ENCODE data around the gene SLTM. TPM values are rescaled to one million over a fixed set of nuclear protein-coding genes. Genes with fewer than 3 reads are reported as not detected.
"Not testable (repeated sequence)": the region's sequence is repeated elsewhere in the genome, so short reads cannot be mapped to it uniquely, and the experiment has no call there.

SLTM gene
- total RNA-seq, 1 experiment from 2014 or later, result 67.3 TPM

DNA sequence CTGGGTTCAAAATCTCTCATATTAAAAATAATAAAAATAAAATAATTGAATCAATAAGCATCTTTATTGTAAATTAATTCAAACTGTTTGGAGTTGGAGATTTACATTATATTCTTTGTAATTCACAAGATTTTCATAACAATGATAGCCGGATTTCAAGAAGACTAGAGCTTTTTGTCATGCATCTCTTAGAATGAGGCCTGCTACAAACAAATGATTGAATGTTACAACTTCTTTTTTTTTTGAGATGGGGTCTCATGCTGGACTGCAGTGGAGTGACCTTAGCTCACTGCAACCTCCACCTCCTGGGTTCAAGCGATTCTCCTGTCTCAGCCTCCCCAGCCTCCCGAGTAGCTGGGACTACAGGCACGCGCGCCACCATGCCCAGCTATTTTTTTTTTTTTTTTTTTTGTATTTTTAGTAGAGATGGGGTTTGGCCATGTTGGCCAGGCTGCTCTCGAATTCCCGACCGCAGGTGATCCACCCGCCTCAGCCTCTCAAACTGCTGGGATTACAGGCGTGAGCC is 3.5 kb downstream of the SLTM start:
- no peak for DNase-seq (ENCODE audit: low read depth)

GRCh38 chr15:58926823-58927222 is 6.7 kb downstream of the SLTM start:
- DNase-seq (ENCODE audit: low read depth), result no peak

GRCh38 chr15:58924327-58924726 is 9.2 kb downstream of the SLTM start:
- no peak for DNase-seq (ENCODE audit: low read depth)

DNA sequence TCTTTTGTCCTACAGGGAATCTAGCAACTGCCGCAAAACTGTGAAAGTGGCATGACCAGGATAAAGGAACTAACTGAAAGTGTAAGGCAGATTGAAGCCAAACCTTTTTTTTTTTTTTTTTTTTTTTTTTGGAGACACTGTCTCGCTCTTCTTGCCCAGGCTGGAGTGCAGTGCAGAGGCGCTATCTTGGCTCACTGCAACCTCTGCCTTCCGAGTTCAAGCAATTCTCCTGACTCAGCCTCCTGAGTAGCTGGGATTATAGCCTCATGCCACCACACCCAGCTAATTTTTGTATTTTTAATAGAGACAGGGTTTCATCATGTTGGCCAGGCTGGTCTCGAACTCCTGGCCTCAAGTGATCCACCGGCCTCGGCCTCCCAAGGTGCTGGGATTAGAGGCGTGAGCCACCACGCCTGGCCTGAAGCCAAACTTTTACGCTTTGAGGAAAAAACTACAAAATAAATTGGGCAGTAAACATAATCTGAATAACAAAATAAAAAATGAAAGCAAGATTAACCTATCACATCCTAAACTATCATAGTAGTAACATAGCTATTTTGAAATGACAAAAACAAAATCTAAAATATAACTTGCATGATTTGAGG is 9.7 kb downstream of the SLTM start:
- DNase-seq (ENCODE audit: low read depth), result no peak

DNA sequence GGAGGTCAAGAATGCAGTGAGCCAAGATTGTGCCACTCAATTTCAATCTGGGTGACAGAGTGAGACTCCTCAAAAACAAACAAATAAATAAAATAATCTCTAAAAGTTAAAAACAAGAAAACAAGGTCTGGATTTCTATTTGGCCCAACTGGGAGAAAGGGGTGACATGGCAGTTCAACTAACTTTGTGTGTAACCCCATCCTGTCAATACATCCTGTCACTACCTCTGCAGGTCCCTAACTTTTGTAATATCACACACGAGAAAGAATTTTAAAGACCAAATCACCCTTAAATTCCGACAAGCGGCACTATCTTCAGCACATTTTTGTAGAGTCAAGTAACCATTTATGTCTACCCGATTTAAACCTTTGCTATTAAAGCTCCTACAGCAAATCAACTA is 10.2 kb downstream of the SLTM start:
- DNase-seq (ENCODE audit: low read depth), result no peak

GRCh38 chr15:58921267-58921790 is 12.2 kb downstream of the SLTM start:
- no peak for DNase-seq (ENCODE audit: low read depth)

DNA sequence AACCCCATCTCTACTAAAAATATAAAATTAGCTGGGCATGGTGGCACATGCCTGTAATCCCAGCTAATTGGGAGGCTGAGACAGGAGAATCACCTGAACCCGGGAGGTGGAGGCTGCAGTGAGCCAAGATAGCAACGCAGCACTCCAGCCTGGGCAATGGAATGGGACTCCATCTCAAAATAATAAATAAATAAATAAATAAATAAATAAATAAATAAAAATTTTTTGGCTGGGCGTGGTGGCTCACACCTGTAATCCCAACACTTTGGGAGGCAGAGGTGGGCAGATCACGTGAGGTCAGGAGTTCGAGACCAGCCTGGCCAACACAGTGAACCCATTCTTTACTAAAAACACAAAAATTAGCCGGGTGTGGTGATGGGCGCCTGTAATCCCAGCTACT is 13.0 kb downstream of the SLTM start:
- DNase-seq (ENCODE audit: low read depth), result not testable (repeated sequence)

DNA sequence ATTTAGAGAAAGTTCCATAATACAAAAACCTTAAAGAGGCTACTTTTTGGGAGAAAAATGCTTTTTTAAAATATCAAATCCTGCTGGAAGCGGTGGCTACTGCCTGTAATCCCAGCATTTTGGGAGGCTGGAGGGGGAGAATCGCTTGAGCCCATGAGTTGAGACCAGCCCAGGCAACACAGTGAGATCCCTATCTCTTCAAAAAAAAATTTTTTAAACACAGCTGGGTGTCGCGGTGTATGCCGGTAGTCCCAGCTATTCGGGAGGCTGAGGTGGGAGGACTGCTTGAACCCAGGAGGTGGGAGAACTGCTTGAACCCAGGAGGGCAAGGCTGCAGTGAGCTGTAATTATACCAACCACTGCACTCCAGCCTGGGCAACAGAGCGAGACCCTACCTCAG is 14.2 kb downstream of the SLTM start:
- DNase-seq (ENCODE audit: low read depth), result no peak

GRCh38 chr15:58918239-58918638 is 15.2 kb downstream of the SLTM start:
- no peak for DNase-seq (ENCODE audit: low read depth)

DNA sequence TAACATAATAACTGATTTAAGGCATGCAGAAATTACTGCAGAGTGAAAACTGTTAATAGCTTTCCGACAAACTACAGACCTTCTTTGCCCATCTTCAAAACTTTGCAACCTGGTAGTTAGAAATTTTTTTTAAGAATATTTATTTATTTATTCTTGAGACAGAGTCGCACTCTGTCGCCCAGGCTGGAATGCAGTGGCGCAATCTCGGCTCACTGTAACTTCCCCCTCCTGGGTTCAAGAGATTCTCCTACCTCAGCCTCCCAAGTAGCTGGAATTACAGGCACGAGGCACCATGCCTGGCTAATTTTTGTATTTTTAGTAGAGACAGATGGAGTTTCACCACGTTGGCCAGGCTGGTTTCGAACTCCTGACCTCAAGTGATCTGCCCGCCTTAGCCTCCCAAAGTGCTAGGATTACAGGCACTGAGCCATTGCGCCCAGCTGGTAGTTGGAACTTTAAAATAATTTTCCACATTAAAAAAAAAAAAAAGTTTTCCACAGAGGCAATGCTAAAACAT is 15.8 kb downstream of the SLTM start:
- not testable (repeated sequence) for DNase-seq (ENCODE audit: low read depth)

DNA sequence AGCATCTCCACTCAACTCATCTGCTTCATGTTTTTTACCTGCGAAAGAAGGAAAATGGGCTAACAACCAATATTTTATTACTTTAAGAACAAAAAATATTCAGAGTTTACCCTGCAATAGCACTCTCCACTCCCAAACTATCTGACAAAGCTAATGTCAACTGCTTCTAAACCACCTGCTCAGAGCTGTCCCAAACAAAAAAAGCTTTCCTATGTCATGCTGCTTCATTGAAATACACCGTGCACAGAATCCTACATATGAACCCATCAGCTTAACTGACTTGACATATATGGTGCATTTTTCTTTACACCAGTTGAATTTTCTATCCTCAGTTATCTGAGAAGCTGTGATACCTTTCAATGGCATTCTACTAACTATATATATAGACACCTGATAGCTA is 16.5 kb downstream of the SLTM start:
- DNase-seq (ENCODE audit: low read depth), result no peak

- no peak for DNase-seq (ENCODE audit: low read depth)
These were observed 23.0 kb downstream of the SLTM start for GRCh38 chr15:58910456-58910855.

GRCh38 chr15:58909616-58910015 is 23.9 kb downstream of the SLTM start:
- no peak for DNase-seq (ENCODE audit: low read depth)

- no peak for DNase-seq (ENCODE audit: low read depth)
These were observed 24.7 kb downstream of the SLTM start for GRCh38 chr15:58908550-58909309.

DNA sequence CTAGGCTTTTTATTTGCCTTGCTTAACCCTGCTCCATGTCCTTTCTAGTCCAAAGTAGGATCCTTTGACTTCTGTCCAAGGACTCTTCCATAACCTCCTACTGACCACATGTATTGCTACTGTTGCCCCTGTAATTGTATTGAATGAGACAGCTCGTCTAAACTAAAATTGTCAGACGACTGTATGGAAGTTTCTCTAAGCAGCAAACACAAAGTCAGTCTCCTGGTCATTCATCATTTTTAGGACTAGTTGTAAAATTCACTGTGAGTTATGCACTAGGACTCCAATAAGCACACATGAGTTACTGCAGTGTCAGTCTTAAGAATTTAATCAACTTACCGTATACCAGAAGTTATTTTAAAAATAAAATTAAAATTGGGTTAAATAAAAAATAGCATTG is 32.8 kb downstream of the SLTM start:
- DNase-seq (ENCODE audit: low read depth), result no peak

- DNase-seq (ENCODE audit: low read depth), result no peak
These were observed 35.3 kb downstream of the SLTM start for GRCh38 chr15:58898150-58898680.

DNA sequence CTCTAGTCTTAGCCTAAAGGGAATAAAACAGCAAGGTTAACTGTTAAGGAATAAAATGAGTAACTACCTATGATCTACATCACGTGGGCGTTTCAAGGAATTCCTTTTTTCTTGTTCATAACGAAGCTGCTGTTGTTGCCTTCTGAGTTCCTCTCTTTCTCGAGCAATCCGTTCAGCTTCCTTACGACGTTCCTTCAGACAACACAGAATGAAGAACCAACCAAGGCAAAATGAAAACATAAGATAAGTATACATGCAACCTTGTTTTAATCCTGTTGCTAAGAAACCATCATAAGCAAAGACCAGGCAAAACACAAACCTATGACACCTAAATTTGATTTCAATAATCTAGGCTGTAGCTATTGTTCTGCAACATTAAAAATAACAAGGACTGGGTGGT is 44.1 kb downstream of the SLTM start:
- no peak for DNase-seq (ENCODE audit: low read depth)

DNA sequence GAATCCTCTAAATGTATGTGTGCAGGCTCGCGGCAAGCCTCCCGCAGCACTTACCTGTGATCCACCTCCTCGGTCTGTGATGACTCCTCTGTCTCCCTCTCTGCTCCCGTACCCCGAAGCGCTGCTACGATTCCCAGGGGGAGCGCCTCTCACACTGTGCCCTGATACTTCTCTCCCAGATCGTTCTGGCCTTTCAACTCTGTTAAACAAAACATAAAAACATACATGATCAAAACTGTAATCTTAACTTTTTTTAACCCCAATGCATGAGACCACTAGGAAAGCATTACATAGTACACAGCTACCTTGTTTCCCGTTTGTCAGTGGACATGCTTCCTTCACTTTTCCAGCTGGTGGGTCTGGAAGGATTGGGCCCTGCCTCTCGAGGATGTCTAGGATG is 46.6 kb downstream of the SLTM start:
- no peak for DNase-seq (ENCODE audit: low read depth)

DNA sequence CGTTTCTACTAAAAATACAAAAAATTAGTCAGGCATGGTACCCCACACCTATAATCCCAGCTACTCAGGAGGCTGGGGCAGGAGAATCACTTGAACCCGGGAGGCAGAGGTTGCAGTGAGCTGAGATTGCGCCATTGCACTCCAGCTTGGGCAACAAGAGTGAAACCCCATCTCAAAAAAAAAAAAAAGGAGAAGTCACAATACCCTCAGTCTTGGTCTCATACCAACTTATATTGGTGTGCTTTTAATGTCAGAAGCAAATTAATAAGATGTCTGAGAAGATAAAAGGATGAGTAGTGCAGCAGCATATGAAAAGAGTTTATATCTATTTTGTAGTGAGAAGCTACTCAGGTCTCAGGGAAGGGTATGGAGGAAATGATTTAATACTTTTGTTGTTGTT is 49.6 kb downstream of the SLTM start:
- DNase-seq (ENCODE audit: low read depth), result not testable (repeated sequence)

- DNase-seq (ENCODE audit: low read depth), result no peak
These were observed 51.2 kb downstream of the SLTM start for GRCh38 chr15:58882243-58882642.

GRCh38 chr15:58880320-58880719 is 53.2 kb downstream of the SLTM start:
- DNase-seq (ENCODE audit: low read depth), result no peak

- DNase-seq (ENCODE audit: low read depth), result no peak
These were observed 55.3 kb downstream of the SLTM start for GRCh38 chr15:58877999-58878825.

Data from Daoy (cell line).